ENCODE data around the gene SHANK1. TPM values are rescaled to one million over a fixed set of nuclear protein-coding genes. Genes with fewer than 3 reads are reported as not detected.

Gene SHANK1
- polyA plus RNA-seq, 4 donors = under 0.01 to 1.4 (median 0.46) TPM; not detected in 1

- FAIRE-seq (no peak), DNase-seq (no peak)
- Histone ChIP-seq H3K36me3 (ENCODE audit: control insufficient read depth in 3 of 3, insufficient read depth in 2 of 3, low read depth in 1 of 3, low read length in 3 of 3) (no peaks in the 10 kb centered on the region), H3K27me3 (ENCODE audit: control insufficient read depth in 3 of 3, insufficient read depth in 3 of 3, low read length in 3 of 3) (peaks cover 0 to 17% (median 5%) of the 10 kb centered on the region in 3 donors), H3K4me1 (ENCODE audit: control insufficient read depth in 3 of 3, insufficient read depth in 2 of 3, low read depth in 1 of 3, low read length in 2 of 3) (no peaks in the 10 kb centered on the region), H3K9me3 (ENCODE audit: control insufficient read depth in 2 of 2, insufficient read depth in 1 of 2, low read depth in 1 of 2, low read length in 1 of 2) (peaks cover 0 to 2% of the 10 kb centered on the region in 2 donors), H3K4me3 (ENCODE audit: low read depth in 1 of 3, low read length in 3 of 3) (no peak overlapping the region), H3K27ac (ENCODE audit: low read depth in 1 of 3, low read length in 2 of 3) (no peak overlapping the region)
- WGBS, 3 donors = 52 to 75% (median 73%) methylated on average over 1 of the region's 1 CpG
These were observed 42.9 kb downstream of the SHANK1 start for GRCh38 chr19:50676625-50677197.

GRCh38 chr19:50673118-50673517 lies 46.5 kb downstream of the SHANK1 start:
- FAIRE-seq = no peak
- DNase-seq = no peak
- H3K4me3 ChIP-seq (ENCODE audit: low read depth in 1 of 3, low read length in 3 of 3) = no peak overlapping the region
- H3K4me1 ChIP-seq (ENCODE audit: control insufficient read depth in 3 of 3, insufficient read depth in 2 of 3, low read depth in 1 of 3, low read length in 2 of 3) = no peaks in the 10 kb centered on the region
- H3K9me3 ChIP-seq (ENCODE audit: control insufficient read depth in 2 of 2, insufficient read depth in 1 of 2, low read depth in 1 of 2, low read length in 1 of 2) = peaks cover 0 to 2% of the 10 kb centered on the region in 2 donors
- H3K27me3 ChIP-seq (ENCODE audit: control insufficient read depth in 3 of 3, insufficient read depth in 3 of 3, low read length in 3 of 3) = peaks cover 0 to 33% (median 5%) of the 10 kb centered on the region in 3 donors
- no peaks in the 10 kb centered on the region for H3K36me3 ChIP-seq (ENCODE audit: control insufficient read depth in 3 of 3, insufficient read depth in 2 of 3, low read depth in 1 of 3, low read length in 3 of 3)
- no peak overlapping the region for H3K27ac ChIP-seq (ENCODE audit: low read depth in 1 of 3, low read length in 2 of 3)
- 24 to 41% (median 29%) methylated on average over 11 to 15 of the region's 15 CpGs for WGBS, 3 donors

GRCh38 chr19:50670102-50670380 lies 49.6 kb downstream of the SHANK1 start:
- FAIRE-seq = no peak
- Histone ChIP-seq H3K27me3 (ENCODE audit: control insufficient read depth in 3 of 3, insufficient read depth in 3 of 3, low read length in 3 of 3) (peaks cover 7 to 47% (median 15%) of the 10 kb centered on the region in 3 donors), H3K27ac (ENCODE audit: low read depth in 1 of 3, low read length in 2 of 3) (no peak overlapping the region), H3K36me3 (ENCODE audit: control insufficient read depth in 3 of 3, insufficient read depth in 2 of 3, low read depth in 1 of 3, low read length in 3 of 3) (no peaks in the 10 kb centered on the region), H3K4me1 (ENCODE audit: control insufficient read depth in 3 of 3, insufficient read depth in 2 of 3, low read depth in 1 of 3, low read length in 2 of 3) (no peaks in the 10 kb centered on the region), H3K9me3 (ENCODE audit: control insufficient read depth in 2 of 2, insufficient read depth in 1 of 2, low read depth in 1 of 2, low read length in 1 of 2) (no peaks in the 10 kb centered on the region), H3K4me3 (ENCODE audit: low read depth in 1 of 3, low read length in 3 of 3) (no peak overlapping the region)
- DNase-seq = no peak
- WGBS, 3 donors = 19 to 30% (median 27%) methylated on average over 5 of the region's 5 CpGs

- no peak for FAIRE-seq
- peak; percentile 10 to 21 for DNase-seq
- Histone ChIP-seq H3K4me3 (ENCODE audit: low read depth in 1 of 3, low read length in 3 of 3) (no peak overlapping the region), H3K27ac (ENCODE audit: low read depth in 1 of 3, low read length in 2 of 3) (no peak overlapping the region), H3K4me1 (ENCODE audit: control insufficient read depth in 3 of 3, insufficient read depth in 2 of 3, low read depth in 1 of 3, low read length in 2 of 3) (no peaks in the 10 kb centered on the region), H3K27me3 (ENCODE audit: control insufficient read depth in 3 of 3, insufficient read depth in 3 of 3, low read length in 3 of 3) (peaks cover 7 to 49% (median 15%) of the 10 kb centered on the region in 3 donors), H3K36me3 (ENCODE audit: control insufficient read depth in 3 of 3, insufficient read depth in 2 of 3, low read depth in 1 of 3, low read length in 3 of 3) (no peaks in the 10 kb centered on the region), H3K9me3 (ENCODE audit: control insufficient read depth in 2 of 2, insufficient read depth in 1 of 2, low read depth in 1 of 2, low read length in 1 of 2) (no peaks in the 10 kb centered on the region)
- WGBS, 3 donors = 30 to 44% (median 39%) methylated on average over 23 of the region's 23 CpGs
These were observed 50.1 kb downstream of the SHANK1 start for GRCh38 chr19:50669302-50670101.

- H3K36me3 ChIP-seq (ENCODE audit: control insufficient read depth in 3 of 3, insufficient read depth in 2 of 3, low read depth in 1 of 3, low read length in 3 of 3) = no peaks in the 10 kb centered on the region
- FAIRE-seq (no peak), DNase-seq (no peak)
- 40 to 60% (median 58%) methylated on average over 9 to 20 of the region's 20 CpGs for WGBS, 3 donors
- H3K4me1 ChIP-seq (ENCODE audit: control insufficient read depth in 3 of 3, insufficient read depth in 2 of 3, low read depth in 1 of 3, low read length in 2 of 3) = no peaks in the 10 kb centered on the region
- H3K27ac ChIP-seq (ENCODE audit: low read depth in 1 of 3, low read length in 2 of 3) = no peak overlapping the region
- no peak overlapping the region for H3K4me3 ChIP-seq (ENCODE audit: low read depth in 1 of 3, low read length in 3 of 3)
- H3K27me3 ChIP-seq (ENCODE audit: control insufficient read depth in 3 of 3, insufficient read depth in 3 of 3, low read length in 3 of 3) = peaks cover 7 to 52% (median 15%) of the 10 kb centered on the region in 3 donors
- H3K9me3 ChIP-seq (ENCODE audit: control insufficient read depth in 2 of 2, insufficient read depth in 1 of 2, low read depth in 1 of 2, low read length in 1 of 2) = no peaks in the 10 kb centered on the region
These were observed 50.7 kb downstream of the SHANK1 start for GRCh38 chr19:50668879-50669278.

GRCh38 chr19:50668416-50668815 lies 51.2 kb downstream of the SHANK1 start:
- H3K27me3 ChIP-seq (ENCODE audit: control insufficient read depth in 3 of 3, insufficient read depth in 3 of 3, low read length in 3 of 3) = peaks cover 7 to 51% (median 15%) of the 10 kb centered on the region in 3 donors
- H3K4me1 ChIP-seq (ENCODE audit: control insufficient read depth in 3 of 3, insufficient read depth in 2 of 3, low read depth in 1 of 3, low read length in 2 of 3) = no peaks in the 10 kb centered on the region
- WGBS, 3 donors = 8 to 13% (median 10%) methylated on average over 9 to 49 of the region's 49 CpGs
- no peak for FAIRE-seq
- no peaks in the 10 kb centered on the region for H3K9me3 ChIP-seq (ENCODE audit: control insufficient read depth in 2 of 2, insufficient read depth in 1 of 2, low read depth in 1 of 2, low read length in 1 of 2)
- no peak for DNase-seq
- no peak overlapping the region for H3K4me3 ChIP-seq (ENCODE audit: low read depth in 1 of 3, low read length in 3 of 3)
- H3K27ac ChIP-seq (ENCODE audit: low read depth in 1 of 3, low read length in 2 of 3) = no peak overlapping the region
- no peaks in the 10 kb centered on the region for H3K36me3 ChIP-seq (ENCODE audit: control insufficient read depth in 3 of 3, insufficient read depth in 2 of 3, low read depth in 1 of 3, low read length in 3 of 3)

GRCh38 chr19:50667759-50668231 lies 51.8 kb downstream of the SHANK1 start:
- H3K36me3 ChIP-seq (ENCODE audit: control insufficient read depth in 3 of 3, insufficient read depth in 2 of 3, low read depth in 1 of 3, low read length in 3 of 3) = no peaks in the 10 kb centered on the region
- no peaks in the 10 kb centered on the region for H3K4me1 ChIP-seq (ENCODE audit: control insufficient read depth in 3 of 3, insufficient read depth in 2 of 3, low read depth in 1 of 3, low read length in 2 of 3)
- peaks cover 7 to 45% (median 15%) of the 10 kb centered on the region in 3 donors for H3K27me3 ChIP-seq (ENCODE audit: control insufficient read depth in 3 of 3, insufficient read depth in 3 of 3, low read length in 3 of 3)
- no peak overlapping the region for H3K27ac ChIP-seq (ENCODE audit: low read depth in 1 of 3, low read length in 2 of 3)
- 5 to 9% (median 6%) methylated on average over 17 to 58 of the region's 58 CpGs for WGBS, 3 donors
- FAIRE-seq = no peak
- no peaks in the 10 kb centered on the region for H3K9me3 ChIP-seq (ENCODE audit: control insufficient read depth in 2 of 2, insufficient read depth in 1 of 2, low read depth in 1 of 2, low read length in 1 of 2)
- no peak for DNase-seq
- no peak overlapping the region for H3K4me3 ChIP-seq (ENCODE audit: low read depth in 1 of 3, low read length in 3 of 3)

- Histone ChIP-seq H3K4me3 (ENCODE audit: low read depth in 1 of 3, low read length in 3 of 3) (no peak overlapping the region), H3K36me3 (ENCODE audit: control insufficient read depth in 3 of 3, insufficient read depth in 2 of 3, low read depth in 1 of 3, low read length in 3 of 3) (no peaks in the 10 kb centered on the region), H3K4me1 (ENCODE audit: control insufficient read depth in 3 of 3, insufficient read depth in 2 of 3, low read depth in 1 of 3, low read length in 2 of 3) (no peaks in the 10 kb centered on the region), H3K9me3 (ENCODE audit: control insufficient read depth in 2 of 2, insufficient read depth in 1 of 2, low read depth in 1 of 2, low read length in 1 of 2) (no peaks in the 10 kb centered on the region), H3K27ac (ENCODE audit: low read depth in 1 of 3, low read length in 2 of 3) (no peak overlapping the region), H3K27me3 (ENCODE audit: control insufficient read depth in 3 of 3, insufficient read depth in 3 of 3, low read length in 3 of 3) (peaks cover 7 to 41% (median 15%) of the 10 kb centered on the region in 3 donors)
- WGBS, 3 donors = 6 to 15% (median 12%) methylated on average over 39 to 56 of the region's 56 CpGs
- no peak for DNase-seq
- no peak for FAIRE-seq
These were observed 52.3 kb downstream of the SHANK1 start for GRCh38 chr19:50667177-50667758.

All from small intestine (tissue), 7 donors.